Mesothelial cell of epicardium (in vitro differentiated cells): ENCODE measurements around the gene AMZ1. TPM values are rescaled to one million over a fixed set of nuclear protein-coding genes. Genes with fewer than 3 reads are reported as not detected.
"Not testable (repeated sequence)": the region's sequence is repeated elsewhere in the genome, so short reads cannot be mapped to it uniquely, and the experiment has no call there.

Experiments
- DNase-seq, 2 experiments: peaks; one replicate each; pipeline ENCODE4 v3.0.0; 2021; ENCODE audit warnings: low spot score in 2 of 2; ENCODE audit not compliant: unreplicated experiment in 2 of 2
- H3K27ac Mint-ChIP-seq: 2 replicates; pipeline ENCODE4 v1.8.0; 2021; ENCODE audit warnings: mixed read lengths
- H3K27me3 Mint-ChIP-seq: 2 replicates; pipeline ENCODE4 v1.8.0; 2021; ENCODE audit warnings: low read depth, mixed read lengths
- H3K36me3 Mint-ChIP-seq: 2 replicates; pipeline ENCODE4 v1.8.0; 2021; ENCODE audit warnings: mixed read lengths
- H3K4me1 Mint-ChIP-seq: 2 replicates; pipeline ENCODE4 v1.8.0; 2021; ENCODE audit warnings: mixed read lengths
- H3K4me3 Mint-ChIP-seq: 2 replicates; pipeline ENCODE4 v1.8.0; 2021; ENCODE audit warnings: mild to moderate bottlenecking, moderate library complexity, mixed read lengths
- H3K9me3 Mint-ChIP-seq: 2 replicates; pipeline ENCODE4 v1.8.0; 2021; ENCODE audit warnings: mixed read lengths
- total RNA-seq: library from RNA; stranded (reverse); gene quantifications from 3 replicates; pipeline ENCODE4 v1.2.1, GENCODE V29; 2021
- TF ChIP-seq, protein P1 (sequence below): fragments of 200-600 bp; sonication (generic); IDR thresholded peaks from one replicate; pipeline ENCODE4 v1.5.0; 2021; ENCODE audit warnings: antibody characterized with exemption; ENCODE audit not compliant: unreplicated experiment

The AMZ1 gene
- total RNA-seq, 1 donor from 2014 or later = 0.13 TPM

DNA sequence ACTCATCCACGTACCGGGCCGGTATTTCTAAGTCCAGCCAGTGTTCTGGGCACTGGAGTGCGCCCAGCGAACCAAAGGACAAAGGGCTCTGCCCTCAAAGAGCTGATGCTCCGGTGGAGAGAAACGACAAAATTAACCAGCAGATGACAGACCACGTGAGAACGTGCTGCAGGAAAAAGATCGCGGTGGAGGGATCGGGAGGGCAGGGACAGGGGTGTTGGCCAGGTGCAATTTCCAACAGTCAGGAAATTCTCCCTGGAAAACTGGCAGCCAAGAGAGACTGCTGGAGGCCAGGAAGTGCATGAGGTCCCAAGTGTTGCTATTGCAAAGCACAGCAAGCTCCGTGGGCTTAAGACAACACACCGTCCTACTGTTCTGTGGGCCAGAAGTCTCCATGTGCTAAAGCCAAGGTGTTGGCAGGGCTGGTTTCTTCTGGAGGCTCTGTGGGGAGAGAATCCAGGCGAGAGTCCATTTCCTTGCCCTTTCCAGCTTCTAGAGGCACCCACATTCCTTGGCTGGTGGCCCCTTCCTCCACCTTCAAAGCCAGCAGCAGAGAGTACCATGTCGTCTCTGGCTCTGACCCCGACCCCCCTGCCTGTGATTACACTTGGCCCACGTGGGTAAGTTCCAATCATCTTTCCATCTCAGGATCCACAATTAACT lies 21.3 kb upstream of the AMZ1 start:
- TF ChIP-seq, protein P1, sequence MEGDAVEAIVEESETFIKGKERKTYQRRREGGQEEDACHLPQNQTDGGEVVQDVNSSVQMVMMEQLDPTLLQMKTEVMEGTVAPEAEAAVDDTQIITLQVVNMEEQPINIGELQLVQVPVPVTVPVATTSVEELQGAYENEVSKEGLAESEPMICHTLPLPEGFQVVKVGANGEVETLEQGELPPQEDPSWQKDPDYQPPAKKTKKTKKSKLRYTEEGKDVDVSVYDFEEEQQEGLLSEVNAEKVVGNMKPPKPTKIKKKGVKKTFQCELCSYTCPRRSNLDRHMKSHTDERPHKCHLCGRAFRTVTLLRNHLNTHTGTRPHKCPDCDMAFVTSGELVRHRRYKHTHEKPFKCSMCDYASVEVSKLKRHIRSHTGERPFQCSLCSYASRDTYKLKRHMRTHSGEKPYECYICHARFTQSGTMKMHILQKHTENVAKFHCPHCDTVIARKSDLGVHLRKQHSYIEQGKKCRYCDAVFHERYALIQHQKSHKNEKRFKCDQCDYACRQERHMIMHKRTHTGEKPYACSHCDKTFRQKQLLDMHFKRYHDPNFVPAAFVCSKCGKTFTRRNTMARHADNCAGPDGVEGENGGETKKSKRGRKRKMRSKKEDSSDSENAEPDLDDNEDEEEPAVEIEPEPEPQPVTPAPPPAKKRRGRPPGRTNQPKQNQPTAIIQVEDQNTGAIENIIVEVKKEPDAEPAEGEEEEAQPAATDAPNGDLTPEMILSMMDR = no peak
- Mint-ChIP-seq H3K9me3 (no peaks in the 10 kb centered on the region), H3K27ac (no peak overlapping the region), H3K4me3 (no peak overlapping the region), H3K4me1 (no peaks in the 10 kb centered on the region), H3K27me3 (peaks cover 19% of the 10 kb centered on the region), H3K36me3 (peaks cover 3% of the 10 kb centered on the region)
- no peak for DNase-seq

GRCh38 chr7:2667843-2668242 lies 20.2 kb upstream of the AMZ1 start:
- no peak for DNase-seq
- H3K27ac Mint-ChIP-seq = no peak overlapping the region
- H3K4me1 Mint-ChIP-seq = no peaks in the 10 kb centered on the region
- H3K4me3 Mint-ChIP-seq = no peak overlapping the region
- no peaks in the 10 kb centered on the region for H3K36me3 Mint-ChIP-seq
- TF ChIP-seq, protein P1 = no peak
- H3K27me3 Mint-ChIP-seq = peaks cover 19% of the 10 kb centered on the region
- no peaks in the 10 kb centered on the region for H3K9me3 Mint-ChIP-seq

GRCh38 chr7:2668401-2668800 lies 19.6 kb upstream of the AMZ1 start:
- no peak for DNase-seq
- H3K4me3 Mint-ChIP-seq = no peak overlapping the region
- TF ChIP-seq, protein P1 = no peak
- no peak overlapping the region for H3K27ac Mint-ChIP-seq
- no peaks in the 10 kb centered on the region for H3K36me3 Mint-ChIP-seq
- peaks cover 19% of the 10 kb centered on the region for H3K27me3 Mint-ChIP-seq
- H3K4me1 Mint-ChIP-seq = no peaks in the 10 kb centered on the region
- no peaks in the 10 kb centered on the region for H3K9me3 Mint-ChIP-seq

- Mint-ChIP-seq H3K27me3 (peaks cover 19% of the 10 kb centered on the region), H3K4me3 (no peak overlapping the region), H3K36me3 (peaks cover 3% of the 10 kb centered on the region), H3K27ac (no peak overlapping the region), H3K9me3 (peaks cover 10% of the 10 kb centered on the region), H3K4me1 (no peaks in the 10 kb centered on the region)
- no peak for DNase-seq
- TF ChIP-seq, protein P1 = no peak
Observed at GRCh38 chr7:2670171-2670570, 17.8 kb upstream of the AMZ1 start.

DNA sequence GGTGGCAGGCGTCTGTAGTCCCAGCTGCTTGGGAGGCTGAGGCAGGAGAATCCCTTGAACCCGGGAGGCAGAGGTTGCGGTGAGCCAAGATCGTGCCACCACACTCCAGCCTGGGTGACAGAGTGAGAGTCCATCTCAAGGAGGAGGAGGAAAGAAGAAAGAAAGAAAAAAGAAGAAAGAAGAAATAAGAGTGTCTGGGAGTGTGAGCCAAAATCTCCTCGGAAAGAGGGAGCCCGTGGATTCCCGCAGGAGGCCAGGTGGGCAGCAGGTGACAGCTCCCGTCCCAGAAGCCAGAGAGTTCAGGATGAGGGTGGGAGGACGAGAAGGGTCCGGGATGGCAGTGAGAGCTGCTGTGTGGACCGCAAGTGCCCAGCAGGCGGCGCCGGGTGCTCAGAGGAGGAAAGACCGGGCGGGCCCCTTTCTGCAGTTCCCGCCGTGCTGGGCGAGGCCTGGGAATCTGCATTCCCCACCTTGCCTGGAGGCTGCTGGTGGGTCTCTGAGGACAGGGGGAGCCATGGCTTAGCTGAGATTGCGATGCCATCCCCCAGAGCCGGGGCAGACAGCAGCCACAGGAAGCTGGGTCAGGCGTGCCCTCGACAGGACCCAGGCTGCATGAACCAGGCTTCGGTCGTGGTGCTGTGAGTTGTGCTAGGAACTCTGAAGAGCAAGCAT lies 17.1 kb upstream of the AMZ1 start:
- peak in 1 of 2 experiments; percentile 75 for DNase-seq
- H3K27me3 Mint-ChIP-seq = peaks cover 19% of the 10 kb centered on the region
- peaks cover 3% of the 10 kb centered on the region for H3K36me3 Mint-ChIP-seq
- no peak overlapping the region for H3K27ac Mint-ChIP-seq
- TF ChIP-seq, protein P1 = peak; percentile 76
- peaks cover 10% of the 10 kb centered on the region for H3K9me3 Mint-ChIP-seq
- no peaks in the 10 kb centered on the region for H3K4me1 Mint-ChIP-seq
- no peak overlapping the region for H3K4me3 Mint-ChIP-seq

DNA sequence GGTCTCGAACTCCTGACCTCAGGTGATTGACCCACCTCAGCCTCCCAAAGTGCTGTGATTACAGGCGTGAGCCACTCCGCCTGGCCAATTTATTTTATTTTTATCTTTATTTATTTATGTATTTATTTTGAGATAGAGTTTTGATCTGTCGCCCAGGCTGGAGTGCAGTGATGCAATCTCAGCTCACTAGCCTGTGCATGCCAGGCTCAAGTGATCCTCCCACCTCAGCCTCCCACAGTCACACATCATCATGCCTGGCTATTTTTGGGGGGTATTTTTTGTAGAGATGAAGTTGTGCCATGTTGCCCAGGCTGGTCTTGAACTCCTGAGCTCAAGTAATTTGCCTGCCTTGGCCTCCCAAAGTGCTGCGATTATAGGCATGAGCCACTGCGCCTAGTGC lies 14.8 kb upstream of the AMZ1 start:
- peaks cover 10% of the 10 kb centered on the region for H3K9me3 Mint-ChIP-seq
- H3K27me3 Mint-ChIP-seq = peaks cover 15% of the 10 kb centered on the region
- H3K4me1 Mint-ChIP-seq, H3K4me3 Mint-ChIP-seq, H3K27ac Mint-ChIP-seq, DNase-seq, H3K36me3 Mint-ChIP-seq: not testable (repeated sequence)
